GM21526 (cell line): ENCODE results near the gene FCER1G.

ENCODE experiments used
- ATAC-seq: cut with Tn5 transposase; IDR thresholded peaks from one replicate; pipeline ENCODE4 v1.9.1; 2021; ENCODE audit warnings: moderate library complexity; ENCODE audit not compliant: unreplicated experiment, low FRiP score

Gene FCER1G

GRCh38 chr1:161187311-161187710 lies 27.8 kb upstream of the FCER1G start:
- ATAC-seq, result no peak

- ATAC-seq, result no peak
Measured at GRCh38 chr1:161188381-161188780, 26.7 kb upstream of the FCER1G start.

DNA sequence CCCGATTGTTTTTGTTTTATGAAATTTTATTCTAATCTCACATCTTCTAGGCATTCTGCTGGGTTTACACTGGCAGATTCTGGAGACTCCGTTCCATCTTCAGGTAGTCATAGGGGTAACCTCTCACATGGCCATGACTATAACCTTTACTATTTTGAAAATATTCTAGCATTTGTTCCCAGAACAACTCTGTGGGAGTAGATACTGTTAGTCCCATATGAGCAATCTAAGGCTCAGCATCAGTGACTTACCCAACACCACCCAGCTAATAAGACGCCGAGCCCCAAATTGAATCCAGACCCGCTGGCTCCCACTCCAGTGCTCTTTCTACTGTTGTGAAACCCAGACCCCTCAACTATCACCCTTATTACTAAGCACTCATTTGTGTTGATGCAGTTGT lies 26.1 kb upstream of the FCER1G start:
- no peak for ATAC-seq

DNA sequence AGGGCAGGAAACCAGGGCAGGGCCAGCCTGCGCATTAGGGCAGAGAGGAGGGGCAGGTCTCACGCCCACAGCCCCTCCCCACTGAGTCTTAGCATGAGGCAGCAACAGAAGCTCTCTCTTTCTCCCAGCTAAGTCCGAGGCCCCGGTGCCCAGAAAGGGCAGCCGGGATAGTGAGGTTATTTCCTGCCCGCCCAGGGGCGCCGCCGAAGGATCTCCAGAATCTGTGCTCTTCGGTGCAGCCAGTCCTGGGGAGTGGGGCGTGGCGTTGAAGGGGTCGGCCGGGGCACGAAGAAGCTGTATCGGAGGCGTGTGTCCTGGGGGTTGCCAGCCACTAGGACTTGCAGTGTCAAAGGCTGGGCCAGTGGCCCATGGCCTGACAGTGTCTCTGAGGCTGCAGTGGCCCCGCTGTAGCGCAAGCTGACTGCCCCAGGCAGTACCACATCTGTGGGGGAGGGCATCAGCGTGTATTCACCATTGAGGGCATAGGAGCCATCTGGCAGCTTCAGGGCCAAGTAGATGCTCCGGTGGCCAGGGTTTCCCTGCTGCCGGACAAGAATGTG lies 24.1 kb upstream of the FCER1G start:
- ATAC-seq, result no peak

DNA sequence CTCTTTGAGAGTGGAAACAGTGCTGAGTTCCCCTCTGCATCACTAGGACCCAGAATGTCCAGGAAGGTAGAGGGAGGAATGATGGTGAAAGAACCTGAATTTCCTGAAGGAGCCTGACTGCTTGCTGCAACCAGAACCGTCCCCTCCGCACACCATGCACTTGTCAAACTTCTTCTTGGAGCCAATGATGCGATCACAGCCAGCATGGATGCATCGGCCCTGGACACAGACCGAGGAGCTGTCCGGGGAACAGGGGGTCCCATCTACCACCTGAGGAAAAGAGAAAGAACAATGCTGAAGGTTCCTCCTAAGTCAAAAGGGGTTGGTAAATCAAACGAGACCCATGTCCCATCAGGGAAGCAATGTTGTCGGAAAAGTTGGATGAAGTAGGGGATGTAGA lies 23.1 kb upstream of the FCER1G start:
- no peak for ATAC-seq

GRCh38 chr1:161192476-161193465 lies 22.3 kb upstream of the FCER1G start:
- ATAC-seq, result no peak

DNA sequence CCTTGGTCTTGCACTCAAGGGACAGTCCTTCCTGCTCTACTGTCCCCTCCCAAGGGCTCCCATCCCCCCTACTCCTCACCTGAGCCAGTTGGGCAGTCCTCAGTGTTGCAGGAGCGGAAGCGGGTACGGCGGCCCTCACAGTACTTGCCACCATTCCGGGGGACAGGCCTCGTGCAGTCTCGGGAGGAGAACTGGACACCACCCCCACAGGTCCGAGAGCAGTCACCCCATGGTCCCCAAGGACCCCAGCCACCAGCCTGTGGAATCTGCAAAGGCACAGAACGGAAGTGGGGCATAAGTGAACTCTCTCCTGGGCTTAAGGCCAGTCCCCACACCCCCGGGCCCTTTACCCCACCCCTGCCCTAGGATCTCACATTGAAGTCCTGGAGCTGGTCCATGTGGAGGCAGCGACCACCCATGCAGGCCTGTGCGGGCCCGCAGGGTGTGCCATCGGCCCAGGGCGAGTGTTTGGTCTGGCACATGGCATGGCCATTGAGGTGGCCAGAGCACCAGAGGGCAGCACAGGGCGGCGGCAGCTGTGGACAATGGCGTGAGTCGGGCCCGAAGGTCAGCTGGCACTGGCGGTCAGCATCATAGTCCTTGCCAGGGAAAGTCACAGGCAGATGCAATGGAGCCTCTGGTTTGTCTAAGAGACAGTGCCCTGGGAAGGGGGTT lies 21.4 kb upstream of the FCER1G start:
- ATAC-seq, result no peak

DNA sequence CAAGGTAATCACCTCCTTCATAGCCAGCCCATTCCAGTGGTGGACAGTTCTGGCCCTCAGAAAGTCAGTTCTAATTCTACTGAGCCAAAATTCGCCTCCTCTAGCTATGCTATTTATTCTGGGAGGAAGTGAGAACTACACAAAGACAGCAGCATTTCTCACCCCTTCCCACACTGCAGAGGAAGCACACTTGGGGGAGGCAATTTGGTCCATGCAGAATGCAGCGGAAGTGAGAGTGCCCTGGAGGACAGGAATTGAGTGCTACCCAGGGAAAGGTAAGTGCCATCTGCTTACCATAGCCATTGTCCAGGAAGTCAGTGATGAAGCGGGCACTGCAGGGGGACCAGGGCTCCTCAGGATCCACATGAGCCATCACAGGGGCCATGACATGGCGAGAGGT lies 19.9 kb upstream of the FCER1G start:
- no peak for ATAC-seq

DNA sequence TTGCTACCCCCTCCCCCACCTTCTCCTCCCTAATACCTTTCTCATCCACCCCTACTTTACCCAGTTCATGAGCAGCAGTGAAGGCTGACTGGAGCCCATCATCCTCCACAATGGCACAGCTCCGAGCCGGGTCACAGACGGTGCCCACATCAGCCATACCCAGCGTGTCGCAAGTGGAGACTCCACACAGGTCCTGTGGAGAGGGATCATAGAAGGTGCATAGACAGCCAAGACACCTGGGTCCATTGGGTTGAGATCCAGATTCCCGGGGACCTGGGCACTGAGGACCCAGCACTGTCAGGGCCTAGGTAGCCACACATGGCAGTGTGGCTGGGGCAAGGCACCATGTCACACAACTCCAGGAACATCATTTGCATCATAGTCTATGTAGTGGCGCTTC lies 19.0 kb upstream of the FCER1G start:
- ATAC-seq, result no peak

GRCh38 chr1:161196521-161197451 lies 18.3 kb upstream of the FCER1G start:
- ATAC-seq, result no peak

- no peak for ATAC-seq
Measured at GRCh38 chr1:161197560-161198193, 17.4 kb upstream of the FCER1G start.

- no peak for ATAC-seq
Measured at GRCh38 chr1:161198194-161198896, 16.8 kb upstream of the FCER1G start.

DNA sequence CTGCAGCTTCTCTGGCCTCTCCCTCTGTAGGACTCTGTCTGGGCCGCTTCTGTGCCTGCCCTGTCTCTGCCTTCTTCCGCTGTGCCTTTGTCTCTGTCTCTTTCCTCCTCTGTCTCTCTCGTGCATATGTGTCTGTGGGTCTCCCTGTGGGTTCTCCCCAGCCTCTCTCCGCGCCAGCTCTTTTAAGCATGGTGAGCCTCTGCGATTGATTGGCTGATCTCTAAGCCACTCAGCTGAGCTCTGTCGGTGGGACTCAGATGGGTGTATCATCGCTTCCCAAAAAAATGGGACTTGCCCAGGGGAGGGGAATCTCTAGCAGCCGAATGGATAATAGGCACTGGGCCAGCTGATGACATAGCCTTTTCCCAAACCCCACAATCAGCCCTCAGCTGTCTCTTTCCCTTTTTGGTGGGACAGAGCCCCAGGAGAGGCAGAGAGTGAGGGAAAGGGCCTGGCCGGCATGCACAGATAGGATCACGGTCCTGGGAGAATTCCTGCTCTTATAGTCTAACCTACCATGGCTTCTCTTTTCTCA lies 16.1 kb upstream of the FCER1G start, which contains the start of gene ADAMTS4:
Gene ADAMTS4, minus strand, starts transcription at position 158 of the 535 bp plus-strand sequence. CDS start 427 bp downstream, outside the sequence.
- no peak for ATAC-seq

- ATAC-seq, result no peak
Measured at GRCh38 chr1:161199506-161200139, 15.5 kb upstream of the FCER1G start.

- no peak for ATAC-seq
Measured at GRCh38 chr1:161200421-161200991, 14.6 kb upstream of the FCER1G start.

GRCh38 chr1:161200992-161201835 lies 13.9 kb upstream of the FCER1G start:
- ATAC-seq, result no peak
